ENCODE data around the gene MRPL23.

- no peak for TF ChIP-seq CTCF (conservative IDR thresholded peaks at IDR 0.05; ENCODE audit: low read length)
- TF ChIP-seq EZH2phosphoT487 (IDR thresholded peaks at IDR 0.05; ENCODE audit: borderline replicate concordance) = no peak
Measured at GRCh38 chr11:1989953-1990352, 42.8 kb downstream of the MRPL23 start.

Data from Loucy (cell line).